Right lobe of liver (tissue), 6 donors: ENCODE results near the gene WDR3. TPM values are rescaled to one million over a fixed set of nuclear protein-coding genes. Genes with fewer than 3 reads are reported as not detected.

Experiments used
- ATAC-seq, 4 donors: fragments of 200-7000 bp; cut with Tn5 transposase; one replicate each; pipeline ENCODE4 v1.9.1; 2020; ENCODE audit warnings: mild to moderate bottlenecking in 4 of 4, moderate library complexity in 4 of 4
- DNase-seq, 3 donors: peaks; one replicate each; pipeline ENCODE4 v3.0.0-alpha.2; 2020
- H3K27ac ChIP-seq, 3 donors: fragments of 200-600 bp; one replicate each; pipeline ENCODE4 v1.8.0; 2022
- H3K27me3 ChIP-seq, 2 donors: fragments of 200-600 bp; one replicate each; pipeline ENCODE4 v1.8.0; 2022
- H3K36me3 ChIP-seq, 4 donors: fragments of 200-600 bp; sonication (generic) in 1 of 4; one replicate each; pipeline versions ENCODE4 v1.5.1 to v1.8.0; 2017 to 2022; ENCODE audit warnings: control low read depth in 1 of 4
- H3K4me1 ChIP-seq, 4 donors: fragments of 200-600 bp; sonication (generic) in 1 of 4; one replicate each; pipeline versions ENCODE4 v1.5.1 to v1.8.0; 2017 to 2022; ENCODE audit warnings: control low read depth in 1 of 4
- H3K4me3 ChIP-seq, 3 donors: fragments of 200-600 bp; one replicate each; pipeline ENCODE4 v1.8.0; 2022
- H3K9me3 ChIP-seq, 4 donors: fragments of 200-600 bp; sonication (generic) in 1 of 4; one replicate each; pipeline versions ENCODE4 v1.5.1 to v1.8.0; 2017 to 2022; ENCODE audit warnings: control low read depth in 1 of 4
- POLR2A ChIP-seq: fragments of 450-650 bp; IDR thresholded peaks from one replicate; pipeline ENCODE4 v1.6.1; 2017; ENCODE audit warnings: antibody characterized with exemption, mild to moderate bottlenecking
- WGBS: methylation state at CpG from one replicate; pipeline ENCODE4 v1.1.6; 2018; ENCODE audit warnings: low coverage, low lambda C conversion rate; ENCODE audit not compliant: insufficient coverage; ENCODE audit errors: missing lambda C conversion rate; 5-methylcytosine and 5-hydroxymethylcytosine counted together
- intact Hi-C, 2 donors: fragments of 100-400 bp; cut with DNase I; formaldehyde crosslinking; loops; one replicate each; pipeline versions ENCODE4 v1.11.2 to v1.14.1; 2022
- total RNA-seq, 6 experiments: library from RNA; depleted of rRNA in 2 of 6; stranded (reverse); fragments of >200 nt in 2 of 6; fragmentation: NEBNext Ultra II Directional in 3 of 6; extraction: Animal tissue kit (Norgen Biotek cat#: 25700) in 3 of 6; gene quantifications; one replicate each; pipeline versions ENCODE4 v1.1.0 to v1.2.4, GENCODE V29; 2016 to 2023
- TF ChIP-seq, protein P1 (sequence below), 4 donors: fragments of 200-600 bp in 3 of 4; fragments of 450-650 bp in 1 of 4; IDR thresholded peaks; one replicate each; pipeline versions ENCODE4 v1.5.1 to v1.8.0; 2016 to 2022; ENCODE audit warnings: antibody characterized with exemption in 4 of 4, mild to moderate bottlenecking in 2 of 4
- donor health status: DM: no; HTN: yes; CAD: no.
- donor health status: DM: no; HTN: no; CAD: no.
- donor health status: DM: no; HTN: no; CAD: no.
- donor health status: DM: no; HTN: yes; CAD: no.
- donor health status: DM: no; HTN: yes; CAD: no.

The WDR3 gene
- total RNA-seq, 6 experiments from 2014 or later, result 10.4 to 18.8 (median 15.1) TPM

DNA sequence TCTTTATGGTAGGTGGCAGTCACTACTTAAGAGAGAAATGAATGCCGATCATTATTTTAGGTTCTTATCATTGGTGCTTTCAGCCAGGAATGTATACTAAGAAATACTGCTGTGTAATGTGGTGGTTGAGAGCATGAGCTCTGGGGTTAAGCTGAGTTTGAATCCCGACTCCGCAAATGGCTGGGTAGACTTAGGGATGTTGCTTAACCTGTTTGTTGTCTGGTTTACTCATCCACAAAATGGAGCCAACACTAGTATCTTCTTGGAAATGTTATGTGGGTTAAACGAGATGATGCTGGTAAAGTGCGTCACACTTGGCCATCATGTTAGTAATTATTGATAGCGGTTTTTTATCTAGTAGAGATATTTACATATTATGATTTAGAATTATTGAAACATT is 83.8 kb downstream of the WDR3 start:
- no peaks in the 10 kb centered on the region for H3K9me3 ChIP-seq
- no peak for ATAC-seq
- intact Hi-C loops, result no loop called here

DNA sequence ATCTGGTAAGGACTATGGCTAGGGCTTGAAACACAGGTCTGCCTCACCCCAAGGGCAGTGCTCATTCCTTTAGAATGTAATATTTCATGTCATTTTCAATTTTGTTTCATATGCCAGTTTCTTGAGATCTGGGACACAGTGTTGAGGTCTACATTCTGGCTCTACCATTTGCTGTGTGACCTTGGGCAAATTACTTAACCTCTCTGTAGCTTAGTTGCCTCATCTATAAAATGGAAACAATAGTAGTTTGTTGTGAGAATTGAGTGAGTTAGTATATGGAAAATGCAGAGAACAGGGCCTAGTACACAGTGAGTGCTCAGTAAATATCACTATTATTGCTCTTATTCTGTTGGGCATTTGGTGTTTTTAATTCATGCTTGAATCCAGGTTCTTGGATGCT is 84.4 kb downstream of the WDR3 start:
- ATAC-seq (no peak), DNase-seq (no peak)
- no peaks in the 10 kb centered on the region for H3K4me1 ChIP-seq
- H3K36me3 ChIP-seq, result no peaks in the 10 kb centered on the region
- intact Hi-C loops, result no loop called here
- H3K27me3 ChIP-seq, result no peaks in the 10 kb centered on the region
- H3K9me3 ChIP-seq, result no peaks in the 10 kb centered on the region
- TF ChIP-seq, protein P1, sequence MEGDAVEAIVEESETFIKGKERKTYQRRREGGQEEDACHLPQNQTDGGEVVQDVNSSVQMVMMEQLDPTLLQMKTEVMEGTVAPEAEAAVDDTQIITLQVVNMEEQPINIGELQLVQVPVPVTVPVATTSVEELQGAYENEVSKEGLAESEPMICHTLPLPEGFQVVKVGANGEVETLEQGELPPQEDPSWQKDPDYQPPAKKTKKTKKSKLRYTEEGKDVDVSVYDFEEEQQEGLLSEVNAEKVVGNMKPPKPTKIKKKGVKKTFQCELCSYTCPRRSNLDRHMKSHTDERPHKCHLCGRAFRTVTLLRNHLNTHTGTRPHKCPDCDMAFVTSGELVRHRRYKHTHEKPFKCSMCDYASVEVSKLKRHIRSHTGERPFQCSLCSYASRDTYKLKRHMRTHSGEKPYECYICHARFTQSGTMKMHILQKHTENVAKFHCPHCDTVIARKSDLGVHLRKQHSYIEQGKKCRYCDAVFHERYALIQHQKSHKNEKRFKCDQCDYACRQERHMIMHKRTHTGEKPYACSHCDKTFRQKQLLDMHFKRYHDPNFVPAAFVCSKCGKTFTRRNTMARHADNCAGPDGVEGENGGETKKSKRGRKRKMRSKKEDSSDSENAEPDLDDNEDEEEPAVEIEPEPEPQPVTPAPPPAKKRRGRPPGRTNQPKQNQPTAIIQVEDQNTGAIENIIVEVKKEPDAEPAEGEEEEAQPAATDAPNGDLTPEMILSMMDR (IDR thresholded peaks at IDR 0.05), result no peak
- H3K27ac ChIP-seq, result no peak overlapping the region
- H3K4me3 ChIP-seq, result no peak overlapping the region

More for the DNA sequence above, 83.8 kb downstream of the WDR3 start:
- Histone ChIP-seq H3K4me3 (no peak overlapping the region), H3K4me1 (no peaks in the 10 kb centered on the region), H3K36me3 (no peaks in the 10 kb centered on the region), H3K27ac (no peak overlapping the region), H3K27me3 (no peaks in the 10 kb centered on the region)
- DNase-seq, result no peak
- WGBS, result 77% methylated on average over 6 of the region's 6 CpGs
- TF ChIP-seq POLR2A, result no peak
- TF ChIP-seq, protein P1 (IDR thresholded peaks at IDR 0.05), result no peak

Other genes with a start within 250 kb of the WDR3 start
- gene GDAP2, start 118 bp upstream of the WDR3 start, total RNA-seq, result 10 to 100 TPM; 11.3 to 16.2 (median 13.2) TPM